NCI-H146 treated with DMSO at 0.1 percent for 48 hours (cell line): ENCODE results near the gene IFT25.
"Not testable (repeated sequence)": the region's sequence is repeated elsewhere in the genome, so short reads cannot be mapped to it uniquely, and the experiment has no call there.

Source experiments
- DNase-seq: peaks from one replicate; lab custom pipeline; 2025; ENCODE audit not compliant: unreplicated experiment; lab: John Stamatoyannopoulos, UW

The IFT25 gene

GRCh38 chr1:53889304-53890298 is 55.9 kb downstream of the IFT25 start, which contains the start of gene YIPF1:
Gene YIPF1 (minus strand): TSS chr1:53889797. CDS start chr1:53888937, 860 bp downstream.
- peak; percentile 81 for DNase-seq

- no peak for DNase-seq
These were observed 56.8 kb downstream of the IFT25 start for GRCh38 chr1:53888681-53889080.

- DNase-seq = not testable (repeated sequence)
These were observed 61.9 kb downstream of the IFT25 start for GRCh38 chr1:53883600-53883999.

- DNase-seq = not testable (repeated sequence)
These were observed 63.6 kb downstream of the IFT25 start for GRCh38 chr1:53881853-53882252.

DNA sequence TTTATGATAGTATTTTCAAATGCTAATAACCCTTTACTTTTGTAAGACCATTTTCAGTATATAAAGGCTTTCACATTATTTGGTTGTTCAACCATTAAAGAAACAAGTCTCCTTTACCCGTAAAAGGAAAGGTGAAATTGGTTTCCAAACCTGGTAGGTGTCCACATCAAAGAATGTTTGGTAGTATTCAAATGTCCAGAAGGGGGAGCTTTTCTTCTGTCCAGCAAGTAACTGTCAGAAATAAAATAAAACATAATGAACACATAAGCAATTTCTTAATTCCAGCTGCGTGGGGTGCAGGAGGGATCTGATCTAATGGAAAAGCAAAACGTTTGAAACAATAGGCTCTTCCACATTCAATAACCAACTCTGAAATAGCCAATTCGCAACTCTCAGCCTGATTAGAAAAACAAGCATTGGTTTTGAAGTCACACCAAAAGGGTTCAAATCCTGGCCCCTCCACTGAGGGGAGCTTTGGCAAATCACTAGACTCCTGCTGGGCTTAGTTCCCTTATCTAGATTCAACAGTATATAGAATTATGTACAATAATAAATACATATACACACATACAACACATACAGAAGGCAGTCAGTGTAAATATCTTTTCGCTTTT is 66.9 kb downstream of the IFT25 start:
- DNase-seq = peak; percentile 17

GRCh38 chr1:53875150-53875549 is 70.3 kb downstream of the IFT25 start:
- DNase-seq = not testable (repeated sequence)

- DNase-seq = no peak
These were observed 73.6 kb downstream of the IFT25 start for GRCh38 chr1:53871773-53872484.
